ENCODE data around the gene ORC3. TPM values are rescaled to one million over a fixed set of nuclear protein-coding genes. Genes with fewer than 3 reads are reported as not detected.
"Not testable (repeated sequence)": the region's sequence is repeated elsewhere in the genome, so short reads cannot be mapped to it uniquely, and the experiment has no call there.

The ORC3 gene
- total and polyA plus RNA-seq, 2 of the 4 experiments (the other 2 are of a cell fraction), result 22.3 to 30.6 TPM

GRCh38 chr6:87712713-87713112, 122.8 kb downstream of the ORC3 start:
- H2BK20ac ChIP-seq (ENCODE audit: low read depth, low read length); intact Hi-C loops (cut with micrococcal nuclease); dilution Hi-C loops (cut with HindIII; ENCODE audit: low sequenced_read_pairs, unreplicated experiment); H3K79me1 ChIP-seq (ENCODE audit: low read depth in 1 of 2, low read length in 2 of 2); H3K56ac ChIP-seq (ENCODE audit: extremely low read depth, insufficient read depth, low read length); H3K14ac ChIP-seq (replicated peaks; ENCODE audit: low read depth, low read length); in situ Hi-C loops (cut with MboI; ENCODE audit: low sequenced_read_pairs); H3K9ac ChIP-seq (ENCODE audit: low read depth, low read length); H3K4ac ChIP-seq (ENCODE audit: low read depth, low read length); DNase-seq; H2AFZ ChIP-seq (replicated peaks; ENCODE audit: low read length, poor library complexity); H4K91ac ChIP-seq (ENCODE audit: insufficient read depth, low read depth, low read length); ATAC-seq (ENCODE audit: low read depth); H4K5ac ChIP-seq (ENCODE audit: low read depth, low read length); H4K20me1 ChIP-seq (ENCODE audit: insufficient read depth, low read length); H3K9me3 ChIP-seq (ENCODE audit: control insufficient read depth, insufficient read depth, low read length); H2BK5ac ChIP-seq (ENCODE audit: low read depth, low read length, poor library complexity, severe bottlenecking); H2AK5ac ChIP-seq (ENCODE audit: low read depth, low read length); H3K27me3 ChIP-seq (ENCODE audit: control insufficient read depth, insufficient read depth, low read length); H2AK9ac ChIP-seq (replicated peaks; ENCODE audit: low read depth, low read length, poor library complexity); H4K8ac ChIP-seq (ENCODE audit: low read depth in 2 of 2, low read length in 2 of 2); H3K27ac ChIP-seq (ENCODE audit: insufficient read depth, low read length); H3K36me3 ChIP-seq (ENCODE audit: control insufficient read depth, insufficient read depth, low read length); POLR2A ChIA-PET (ENCODE audit: unreplicated experiment); H3K4me2 ChIP-seq (ENCODE audit: low read depth, low read length); H3K4me3 ChIP-seq (ENCODE audit: insufficient read depth, low read depth, low read length); BruUV-seq (replicated peaks); H2BK15ac ChIP-seq (ENCODE audit: low read depth, low read length); H3K18ac ChIP-seq (ENCODE audit: low read depth, low read length); H2BK120ac ChIP-seq (ENCODE audit: low read depth, low read length); H3K23ac ChIP-seq (ENCODE audit: low read depth, low read length); H3K9me1 ChIP-seq (ENCODE audit: insufficient read depth, low read length); H3K4me1 ChIP-seq (ENCODE audit: control insufficient read depth, insufficient read depth, low read length): not testable (repeated sequence)
- CTCF ChIA-PET, result interaction anchor here (0.7 kb wide), 1 partner anchor 1100 kb away, joined by 10 read pairs; no protein-coding TSS in a partner anchor
- no CpG with 5 or more reads among the region's 3 CpGs for WGBS, 2 experiments (ENCODE audit: extremely low coverage in 2 of 2, insufficient read length in 1 of 2)

Data from IMR-90 (cell line).